Measurements from ENCODE around the gene GNPDA2. TPM values are rescaled to one million over a fixed set of nuclear protein-coding genes. Genes with fewer than 3 reads are reported as not detected.

Gene GNPDA2
- polyA plus RNA-seq, 3 donors, result 2.4 to 5.7 (median 3.6) TPM

- Histone ChIP-seq H3K4me3 (replicated peaks in 1 of 3; ENCODE audit: low read depth in 2 of 3, low read length in 3 of 3) (no peak overlapping the region), H3K27ac (ENCODE audit: low read depth in 1 of 2, low read length in 2 of 2) (no peak overlapping the region), H3K9ac (ENCODE audit: insufficient read depth, low read length, poor library complexity, severe bottlenecking) (no peak overlapping the region), H4K20me1 (ENCODE audit: insufficient read depth, low read length) (no peaks in the 10 kb centered on the region), H2AFZ (ENCODE audit: insufficient read depth, low read depth, low read length, poor library complexity, severe bottlenecking) (no peak overlapping the region), H3K27me3 (ENCODE audit: control insufficient read depth in 2 of 2, insufficient read depth in 2 of 2, low read length in 2 of 2) (no peaks in the 10 kb centered on the region), H3K36me3 (replicated peaks in 1 of 2; ENCODE audit: control insufficient read depth in 1 of 2, insufficient read depth in 2 of 2, low read length in 2 of 2) (peaks cover 80 to 81% of the 10 kb centered on the region in 2 donors), H3K79me2 (ENCODE audit: insufficient read depth, low read length) (peaks cover 22% of the 10 kb centered on the region), H3K9me3 (replicated peaks in 1 of 2; ENCODE audit: control insufficient read depth in 1 of 2, insufficient read depth in 1 of 2, low read length in 2 of 2) (no peaks in the 10 kb centered on the region), H3K4me2 (replicated peaks; ENCODE audit: extremely low read depth, low read length, poor library complexity, severe bottlenecking) (no peak overlapping the region), H3K4me1 (ENCODE audit: control insufficient read depth in 1 of 2, insufficient read depth in 2 of 2, low read length in 2 of 2) (peaks cover 2 to 7% of the 10 kb centered on the region in 2 donors)
- Mint-ChIP-seq H3K9me3 (no peaks in the 10 kb centered on the region), H3K4me3 (no peak overlapping the region), H3K27me3 (ENCODE audit: low read depth in 3 of 3) (no peaks in the 10 kb centered on the region), H3K36me3 (peaks cover 63% of the 10 kb centered on the region in 2 donors), H3K27ac (no peak overlapping the region), H3K4me1 (peaks cover 6% of the 10 kb centered on the region)
- TF ChIP-seq CTCF (IDR thresholded peaks at IDR 0.05), result no peak
- no peak for DNase-seq
- no CpG with 5 or more reads among the region's 1 CpG for WGBS (ENCODE audit: insufficient coverage)
- intact Hi-C loops (cut with micrococcal nuclease), result no loop called here
These were observed 41.7 kb downstream of the GNPDA2 start for GRCh38 chr4:44684648-44685047.

DNA sequence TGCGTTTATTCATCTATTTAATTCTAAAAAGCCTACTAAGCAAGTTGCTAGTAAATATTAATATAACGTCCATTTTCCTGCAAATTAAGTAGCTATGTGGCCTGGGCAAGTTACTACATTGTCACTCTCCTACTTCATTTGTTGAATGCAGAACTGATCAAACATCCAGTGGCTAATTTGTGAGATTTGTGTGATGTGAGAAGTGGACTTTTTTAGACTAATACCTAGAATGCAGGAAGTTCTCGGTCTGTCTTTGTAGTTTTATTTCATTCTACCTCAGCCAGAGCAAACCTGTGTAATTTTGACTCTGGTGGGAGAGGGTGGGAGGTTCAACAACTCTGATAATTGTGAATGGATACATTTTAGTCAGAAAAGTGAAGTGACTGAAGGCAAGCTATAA is 47.3 kb downstream of the GNPDA2 start:
- Histone ChIP-seq H3K79me2 (ENCODE audit: insufficient read depth, low read length) (peaks cover 37% of the 10 kb centered on the region), H3K27ac (ENCODE audit: low read depth in 1 of 2, low read length in 2 of 2) (peak overlapping the region; percentile 73 to 95), H3K27me3 (ENCODE audit: control insufficient read depth in 2 of 2, insufficient read depth in 2 of 2, low read length in 2 of 2) (peaks cover 0 to 3% of the 10 kb centered on the region in 2 donors), H4K20me1 (ENCODE audit: insufficient read depth, low read length) (no peaks in the 10 kb centered on the region), H3K4me3 (replicated peaks in 1 of 3; ENCODE audit: low read depth in 2 of 3, low read length in 3 of 3) (peak overlapping the region; percentile 89 to 98 (median 91)), H3K4me2 (replicated peaks; ENCODE audit: extremely low read depth, low read length, poor library complexity, severe bottlenecking) (peak overlapping the region; percentile 78), H3K4me1 (ENCODE audit: control insufficient read depth in 1 of 2, insufficient read depth in 2 of 2, low read length in 2 of 2) (peaks cover 13 to 22% of the 10 kb centered on the region in 2 donors), H3K9ac (ENCODE audit: insufficient read depth, low read length, poor library complexity, severe bottlenecking) (peak overlapping the region; percentile 86), H3K9me3 (replicated peaks in 1 of 2; ENCODE audit: control insufficient read depth in 1 of 2, insufficient read depth in 1 of 2, low read length in 2 of 2) (no peaks in the 10 kb centered on the region), H3K36me3 (replicated peaks in 1 of 2; ENCODE audit: control insufficient read depth in 1 of 2, insufficient read depth in 2 of 2, low read length in 2 of 2) (peaks cover 26 to 28% of the 10 kb centered on the region in 2 donors), H2AFZ (ENCODE audit: insufficient read depth, low read depth, low read length, poor library complexity, severe bottlenecking) (peak overlapping the region; percentile 98)
- WGBS (ENCODE audit: insufficient coverage), result no CpG with 5 or more reads among the region's 3 CpGs
- peak overlapping the region; percentile 95 to 99 (median 99) for H3K27ac Mint-ChIP-seq
- no peak for TF ChIP-seq CTCF (IDR thresholded peaks at IDR 0.05)
- DNase-seq, result peak; percentile 3 to 4 (median 4)
- peak overlapping the region; percentile 97 to 99 for H3K4me3 Mint-ChIP-seq
- peaks cover 11 to 19% of the 10 kb centered on the region in 2 donors for H3K36me3 Mint-ChIP-seq
- H3K4me1 Mint-ChIP-seq, result peaks cover 18% of the 10 kb centered on the region
- intact Hi-C loops (cut with micrococcal nuclease), result no loop called here
- peaks cover 0 to 3% (median 0%) of the 10 kb centered on the region in 7 donors for H3K9me3 Mint-ChIP-seq
- H3K27me3 Mint-ChIP-seq (ENCODE audit: low read depth in 3 of 3), result peaks cover 4 to 6% (median 6%) of the 10 kb centered on the region in 3 donors
